Measurements from ENCODE around the gene LRPAP1. TPM values are rescaled to one million over a fixed set of nuclear protein-coding genes. Genes with fewer than 3 reads are reported as not detected.

Gene LRPAP1
- total and polyA plus RNA-seq, 2 experiments from 2014 or later: 63.0 to 82.5 TPM

DNA sequence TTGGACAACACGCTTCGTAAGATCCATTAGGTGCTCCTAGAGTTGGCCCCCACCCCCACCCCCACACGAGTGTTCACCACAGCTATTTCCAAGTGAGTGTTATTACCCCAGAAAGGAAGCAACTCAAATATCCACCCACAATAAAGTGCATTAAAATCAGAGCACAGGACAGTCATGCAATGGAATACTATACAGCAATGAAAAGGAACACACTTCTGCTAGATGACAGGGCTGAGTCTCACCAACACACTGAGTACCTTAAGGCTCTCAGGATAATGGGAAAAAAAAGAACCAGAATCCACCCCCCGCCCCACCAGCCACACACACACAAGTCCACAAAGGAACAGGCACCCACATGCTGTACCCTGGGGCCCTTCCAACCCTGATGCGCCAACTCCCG is 21.0 kb downstream of the LRPAP1 start (continued):
- TF ChIP-seq STAT1 (IDR thresholded peaks at IDR 0.05; ENCODE audit: unreplicated experiment): no peak
- TF ChIP-seq, protein P1, sequence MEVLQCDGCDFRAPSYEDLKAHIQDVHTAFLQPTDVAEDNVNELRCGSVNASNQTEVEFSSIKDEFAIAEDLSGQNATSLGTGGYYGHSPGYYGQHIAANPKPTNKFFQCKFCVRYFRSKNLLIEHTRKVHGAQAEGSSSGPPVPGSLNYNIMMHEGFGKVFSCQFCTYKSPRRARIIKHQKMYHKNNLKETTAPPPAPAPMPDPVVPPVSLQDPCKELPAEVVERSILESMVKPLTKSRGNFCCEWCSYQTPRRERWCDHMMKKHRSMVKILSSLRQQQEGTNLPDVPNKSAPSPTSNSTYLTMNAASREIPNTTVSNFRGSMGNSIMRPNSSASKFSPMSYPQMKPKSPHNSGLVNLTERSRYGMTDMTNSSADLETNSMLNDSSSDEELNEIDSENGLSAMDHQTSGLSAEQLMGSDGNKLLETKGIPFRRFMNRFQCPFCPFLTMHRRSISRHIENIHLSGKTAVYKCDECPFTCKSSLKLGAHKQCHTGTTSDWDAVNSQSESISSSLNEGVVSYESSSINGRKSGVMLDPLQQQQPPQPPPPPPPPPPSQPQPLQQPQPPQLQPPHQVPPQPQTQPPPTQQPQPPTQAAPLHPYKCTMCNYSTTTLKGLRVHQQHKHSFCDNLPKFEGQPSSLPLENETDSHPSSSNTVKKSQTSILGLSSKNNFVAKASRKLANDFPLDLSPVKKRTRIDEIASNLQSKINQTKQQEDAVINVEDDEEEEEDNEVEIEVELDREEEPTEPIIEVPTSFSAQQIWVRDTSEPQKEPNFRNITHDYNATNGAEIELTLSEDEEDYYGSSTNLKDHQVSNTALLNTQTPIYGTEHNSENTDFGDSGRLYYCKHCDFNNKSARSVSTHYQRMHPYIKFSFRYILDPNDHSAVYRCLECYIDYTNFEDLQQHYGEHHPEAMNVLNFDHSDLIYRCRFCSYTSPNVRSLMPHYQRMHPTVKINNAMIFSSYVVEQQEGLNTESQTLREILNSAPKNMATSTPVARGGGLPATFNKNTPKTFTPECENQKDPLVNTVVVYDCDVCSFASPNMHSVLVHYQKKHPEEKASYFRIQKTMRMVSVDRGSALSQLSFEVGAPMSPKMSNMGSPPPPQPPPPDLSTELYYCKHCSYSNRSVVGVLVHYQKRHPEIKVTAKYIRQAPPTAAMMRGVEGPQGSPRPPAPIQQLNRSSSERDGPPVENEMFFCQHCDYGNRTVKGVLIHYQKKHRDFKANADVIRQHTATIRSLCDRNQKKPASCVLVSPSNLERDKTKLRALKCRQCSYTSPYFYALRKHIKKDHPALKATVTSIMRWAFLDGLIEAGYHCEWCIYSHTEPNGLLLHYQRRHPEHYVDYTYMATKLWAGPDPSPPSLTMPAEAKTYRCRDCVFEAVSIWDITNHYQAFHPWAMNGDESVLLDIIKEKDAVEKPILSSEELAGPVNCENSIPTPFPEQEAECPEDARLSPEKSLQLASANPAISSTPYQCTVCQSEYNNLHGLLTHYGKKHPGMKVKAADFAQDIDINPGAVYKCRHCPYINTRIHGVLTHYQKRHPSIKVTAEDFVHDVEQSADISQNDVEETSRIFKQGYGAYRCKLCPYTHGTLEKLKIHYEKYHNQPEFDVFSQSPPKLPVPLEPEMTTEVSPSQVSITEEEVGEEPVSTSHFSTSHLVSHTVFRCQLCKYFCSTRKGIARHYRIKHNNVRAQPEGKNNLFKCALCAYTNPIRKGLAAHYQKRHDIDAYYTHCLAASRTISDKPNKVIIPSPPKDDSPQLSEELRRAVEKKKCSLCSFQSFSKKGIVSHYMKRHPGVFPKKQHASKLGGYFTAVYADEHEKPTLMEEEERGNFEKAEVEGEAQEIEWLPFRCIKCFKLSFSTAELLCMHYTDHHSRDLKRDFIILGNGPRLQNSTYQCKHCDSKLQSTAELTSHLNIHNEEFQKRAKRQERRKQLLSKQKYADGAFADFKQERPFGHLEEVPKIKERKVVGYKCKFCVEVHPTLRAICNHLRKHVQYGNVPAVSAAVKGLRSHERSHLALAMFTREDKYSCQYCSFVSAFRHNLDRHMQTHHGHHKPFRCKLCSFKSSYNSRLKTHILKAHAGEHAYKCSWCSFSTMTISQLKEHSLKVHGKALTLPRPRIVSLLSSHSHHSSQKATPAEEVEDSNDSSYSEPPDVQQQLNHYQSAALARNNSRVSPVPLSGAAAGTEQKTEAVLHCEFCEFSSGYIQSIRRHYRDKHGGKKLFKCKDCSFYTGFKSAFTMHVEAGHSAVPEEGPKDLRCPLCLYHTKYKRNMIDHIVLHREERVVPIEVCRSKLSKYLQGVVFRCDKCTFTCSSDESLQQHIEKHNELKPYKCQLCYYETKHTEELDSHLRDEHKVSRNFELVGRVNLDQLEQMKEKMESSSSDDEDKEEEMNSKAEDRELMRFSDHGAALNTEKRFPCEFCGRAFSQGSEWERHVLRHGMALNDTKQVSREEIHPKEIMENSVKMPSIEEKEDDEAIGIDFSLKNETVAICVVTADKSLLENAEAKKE (CRISPR knock-in tag; IDR thresholded peaks at IDR 0.05): no peak
- TF ChIP-seq ZNF114 (CRISPR knock-in tag; IDR thresholded peaks at IDR 0.05): no peak
- TF ChIP-seq JUNB (IDR thresholded peaks at IDR 0.05; ENCODE audit: unreplicated experiment): no peak
- TF ChIP-seq NANOG (IDR thresholded peaks at IDR 0.05; ENCODE audit: borderline replicate concordance): no peak
- TF ChIP-seq ZNF331 (CRISPR knock-in tag; IDR thresholded peaks at IDR 0.05; ENCODE audit: low read depth): no peak

DNA sequence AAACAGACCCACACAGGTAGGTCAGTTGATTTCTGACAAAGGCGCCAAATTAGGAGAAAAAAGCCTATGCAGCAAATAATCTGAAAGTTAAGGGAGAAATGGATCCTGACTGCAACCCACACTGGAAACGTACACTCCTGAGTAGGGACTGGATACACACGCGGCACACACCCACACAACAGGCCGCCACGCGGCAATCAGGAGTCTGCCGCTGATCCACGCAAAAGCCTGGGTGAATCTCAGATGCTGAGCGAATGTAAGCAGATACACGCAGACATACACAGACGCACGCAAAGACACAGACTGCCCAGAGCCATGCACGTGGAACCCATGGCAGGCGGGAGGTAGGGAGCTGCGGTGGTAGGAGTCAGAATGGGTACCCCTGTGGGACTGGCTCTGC is 21.7 kb downstream of the LRPAP1 start:
- Histone ChIP-seq H3K27ac (ENCODE audit: low read depth) (no peak overlapping the region), H3K4me3 (no peak overlapping the region), H4K20me1 (replicated peaks; ENCODE audit: insufficient read depth) (peaks cover 30% of the 10 kb centered on the region), H3K4me1 (ENCODE audit: insufficient read depth) (no peaks in the 10 kb centered on the region), H3K36me3 (ENCODE audit: insufficient read depth) (peaks cover 24% of the 10 kb centered on the region; the same call in 1 of the 2 replicates), H2AFZ (no peak overlapping the region), H3K79me2 (replicated peaks; ENCODE audit: insufficient read depth) (peaks cover 5% of the 10 kb centered on the region; the same call in 1 of the 2 replicates), H3K27me3 (ENCODE audit: insufficient read depth) (no peaks in the 10 kb centered on the region), H3K4me2 (no peak overlapping the region), H3F3A (replicated peaks; ENCODE audit: low read depth) (0 out of 2 replicates have a peak, but pooled peaks cover 2% of the 10 kb centered on the region), H3K9me2 (ENCODE audit: insufficient read depth) (no peaks in the 10 kb centered on the region)
- DNase-seq (ENCODE audit: low spot score): no peak
- no peak for ATAC-seq
- H3K4me1 Mint-ChIP-seq: no peaks in the 10 kb centered on the region
- no peak overlapping the region for H3K4me3 Mint-ChIP-seq
- peaks cover 6% of the 10 kb centered on the region for H3K27me3 Mint-ChIP-seq (ENCODE audit: insufficient read depth, low read depth, poor library complexity)
- peaks cover 70% of the 10 kb centered on the region for H3K36me3 Mint-ChIP-seq (ENCODE audit: low read depth)
- H3K27ac Mint-ChIP-seq: no peak overlapping the region
- H3K9me3 Mint-ChIP-seq: 0 out of 3 replicates have a peak, but pooled peaks cover 3% of the 10 kb centered on the region
- TF ChIP-seq, protein P2, sequence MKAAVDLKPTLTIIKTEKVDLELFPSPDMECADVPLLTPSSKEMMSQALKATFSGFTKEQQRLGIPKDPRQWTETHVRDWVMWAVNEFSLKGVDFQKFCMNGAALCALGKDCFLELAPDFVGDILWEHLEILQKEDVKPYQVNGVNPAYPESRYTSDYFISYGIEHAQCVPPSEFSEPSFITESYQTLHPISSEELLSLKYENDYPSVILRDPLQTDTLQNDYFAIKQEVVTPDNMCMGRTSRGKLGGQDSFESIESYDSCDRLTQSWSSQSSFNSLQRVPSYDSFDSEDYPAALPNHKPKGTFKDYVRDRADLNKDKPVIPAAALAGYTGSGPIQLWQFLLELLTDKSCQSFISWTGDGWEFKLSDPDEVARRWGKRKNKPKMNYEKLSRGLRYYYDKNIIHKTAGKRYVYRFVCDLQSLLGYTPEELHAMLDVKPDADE (IDR thresholded peaks at IDR 0.05): no peak
- TF ChIP-seq NANOG (IDR thresholded peaks at IDR 0.05; ENCODE audit: borderline replicate concordance) (no peak), STAT1 (IDR thresholded peaks at IDR 0.05; ENCODE audit: unreplicated experiment) (no peak), EZH2 (IDR thresholded peaks at IDR 0.05; ENCODE audit: low read depth, unreplicated experiment) (no peak), JUNB (IDR thresholded peaks at IDR 0.05; ENCODE audit: unreplicated experiment) (no peak)
- TF ChIP-seq, protein P3, sequence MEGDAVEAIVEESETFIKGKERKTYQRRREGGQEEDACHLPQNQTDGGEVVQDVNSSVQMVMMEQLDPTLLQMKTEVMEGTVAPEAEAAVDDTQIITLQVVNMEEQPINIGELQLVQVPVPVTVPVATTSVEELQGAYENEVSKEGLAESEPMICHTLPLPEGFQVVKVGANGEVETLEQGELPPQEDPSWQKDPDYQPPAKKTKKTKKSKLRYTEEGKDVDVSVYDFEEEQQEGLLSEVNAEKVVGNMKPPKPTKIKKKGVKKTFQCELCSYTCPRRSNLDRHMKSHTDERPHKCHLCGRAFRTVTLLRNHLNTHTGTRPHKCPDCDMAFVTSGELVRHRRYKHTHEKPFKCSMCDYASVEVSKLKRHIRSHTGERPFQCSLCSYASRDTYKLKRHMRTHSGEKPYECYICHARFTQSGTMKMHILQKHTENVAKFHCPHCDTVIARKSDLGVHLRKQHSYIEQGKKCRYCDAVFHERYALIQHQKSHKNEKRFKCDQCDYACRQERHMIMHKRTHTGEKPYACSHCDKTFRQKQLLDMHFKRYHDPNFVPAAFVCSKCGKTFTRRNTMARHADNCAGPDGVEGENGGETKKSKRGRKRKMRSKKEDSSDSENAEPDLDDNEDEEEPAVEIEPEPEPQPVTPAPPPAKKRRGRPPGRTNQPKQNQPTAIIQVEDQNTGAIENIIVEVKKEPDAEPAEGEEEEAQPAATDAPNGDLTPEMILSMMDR (conservative IDR thresholded peaks at IDR 0.05; ENCODE audit: low read depth in 2 of 2): no peak
